ENCODE results near the gene SPTBN4.

- TF ChIP-seq, protein P1, sequence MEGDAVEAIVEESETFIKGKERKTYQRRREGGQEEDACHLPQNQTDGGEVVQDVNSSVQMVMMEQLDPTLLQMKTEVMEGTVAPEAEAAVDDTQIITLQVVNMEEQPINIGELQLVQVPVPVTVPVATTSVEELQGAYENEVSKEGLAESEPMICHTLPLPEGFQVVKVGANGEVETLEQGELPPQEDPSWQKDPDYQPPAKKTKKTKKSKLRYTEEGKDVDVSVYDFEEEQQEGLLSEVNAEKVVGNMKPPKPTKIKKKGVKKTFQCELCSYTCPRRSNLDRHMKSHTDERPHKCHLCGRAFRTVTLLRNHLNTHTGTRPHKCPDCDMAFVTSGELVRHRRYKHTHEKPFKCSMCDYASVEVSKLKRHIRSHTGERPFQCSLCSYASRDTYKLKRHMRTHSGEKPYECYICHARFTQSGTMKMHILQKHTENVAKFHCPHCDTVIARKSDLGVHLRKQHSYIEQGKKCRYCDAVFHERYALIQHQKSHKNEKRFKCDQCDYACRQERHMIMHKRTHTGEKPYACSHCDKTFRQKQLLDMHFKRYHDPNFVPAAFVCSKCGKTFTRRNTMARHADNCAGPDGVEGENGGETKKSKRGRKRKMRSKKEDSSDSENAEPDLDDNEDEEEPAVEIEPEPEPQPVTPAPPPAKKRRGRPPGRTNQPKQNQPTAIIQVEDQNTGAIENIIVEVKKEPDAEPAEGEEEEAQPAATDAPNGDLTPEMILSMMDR (IDR thresholded peaks at IDR 0.05): no peak
- no peak for TF ChIP-seq EP300 (IDR thresholded peaks at IDR 0.05)
- no peak for TF ChIP-seq POLR2A (IDR thresholded peaks at IDR 0.05)
These were observed 111.7 kb downstream of the SPTBN4 start for GRCh38 chr19:40578442-40578908.

Measured in ovary (tissue), 3 donors.